IMR-90 (cell line): ENCODE data around the gene SRSF7.

Source experiments
- FOS ChIP-seq: fragments of 150-350 bp; IDR thresholded peaks from 2 replicates; pipeline ENCODE4 v1.6.1; 2016; ENCODE audit warnings: low read depth, low read length
- POLR2A ChIP-seq: IDR thresholded peaks from 2 replicates; pipeline ENCODE4 v1.6.1; 2012; ENCODE audit warnings: mild to moderate bottlenecking, low read depth, low read length
- SMC3 ChIP-seq: fragments of 150-350 bp; IDR thresholded peaks from 2 replicates; pipeline ENCODE4 v1.6.1; 2016; ENCODE audit warnings: low read depth, mild to moderate bottlenecking, antibody characterized with exemption, low read length, moderate library complexity
- TF ChIP-seq, protein P1 (sequence below): conservative IDR thresholded peaks from 2 replicates; pipeline ENCODE4 v1.5.1; 2012; ENCODE audit warnings: mild to moderate bottlenecking, low read depth, low read length, improper control_type of control experiment

DNA sequence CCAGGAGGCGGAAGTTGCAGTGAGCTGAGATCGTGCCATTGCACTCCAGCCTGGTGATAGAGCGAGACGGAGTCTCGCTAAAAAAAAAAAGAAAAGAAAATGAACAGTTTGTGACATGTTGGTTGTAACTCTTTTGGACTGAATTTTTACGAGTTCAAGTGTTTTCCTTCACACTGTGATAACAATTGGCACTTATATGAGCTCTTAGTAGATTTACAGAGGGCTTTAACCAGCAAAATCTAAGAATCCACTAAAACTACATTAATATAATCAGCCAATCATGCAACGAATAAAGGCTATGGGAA, 24.7 kb upstream of the SRSF7 start:
- TF ChIP-seq, protein P1, sequence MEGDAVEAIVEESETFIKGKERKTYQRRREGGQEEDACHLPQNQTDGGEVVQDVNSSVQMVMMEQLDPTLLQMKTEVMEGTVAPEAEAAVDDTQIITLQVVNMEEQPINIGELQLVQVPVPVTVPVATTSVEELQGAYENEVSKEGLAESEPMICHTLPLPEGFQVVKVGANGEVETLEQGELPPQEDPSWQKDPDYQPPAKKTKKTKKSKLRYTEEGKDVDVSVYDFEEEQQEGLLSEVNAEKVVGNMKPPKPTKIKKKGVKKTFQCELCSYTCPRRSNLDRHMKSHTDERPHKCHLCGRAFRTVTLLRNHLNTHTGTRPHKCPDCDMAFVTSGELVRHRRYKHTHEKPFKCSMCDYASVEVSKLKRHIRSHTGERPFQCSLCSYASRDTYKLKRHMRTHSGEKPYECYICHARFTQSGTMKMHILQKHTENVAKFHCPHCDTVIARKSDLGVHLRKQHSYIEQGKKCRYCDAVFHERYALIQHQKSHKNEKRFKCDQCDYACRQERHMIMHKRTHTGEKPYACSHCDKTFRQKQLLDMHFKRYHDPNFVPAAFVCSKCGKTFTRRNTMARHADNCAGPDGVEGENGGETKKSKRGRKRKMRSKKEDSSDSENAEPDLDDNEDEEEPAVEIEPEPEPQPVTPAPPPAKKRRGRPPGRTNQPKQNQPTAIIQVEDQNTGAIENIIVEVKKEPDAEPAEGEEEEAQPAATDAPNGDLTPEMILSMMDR = no peak
- no peak for TF ChIP-seq POLR2A
- TF ChIP-seq SMC3 = no peak
- TF ChIP-seq FOS = no peak
